ENCODE data around the gene HRH3.

HRH3 gene

DNA sequence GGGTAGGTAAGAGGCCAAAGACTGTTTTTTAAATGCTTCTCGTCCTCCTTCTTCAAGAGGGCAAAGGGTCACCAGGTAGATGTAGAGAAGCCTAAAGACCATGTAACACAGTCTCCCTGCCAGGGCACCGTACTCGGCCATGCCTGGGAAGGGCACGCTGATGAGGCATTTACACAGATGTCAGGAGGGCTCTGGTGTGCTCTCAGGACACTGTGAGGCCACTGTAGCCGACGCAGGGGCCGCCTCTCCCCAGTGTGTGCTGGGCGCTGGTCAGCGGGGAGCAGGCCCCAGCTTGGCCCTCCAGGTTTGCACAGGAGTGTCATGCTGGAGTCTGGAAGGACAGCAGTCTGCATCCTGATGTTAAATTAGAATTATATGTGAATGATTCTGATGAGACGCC lies 44.4 kb downstream of the HRH3 start:
- no peaks in the 10 kb centered on the region for H3K9me3 ChIP-seq (ENCODE audit: insufficient read depth, low read length)
- H3K79me2 ChIP-seq (ENCODE audit: insufficient read depth, low read length) = no peaks in the 10 kb centered on the region
- no peaks in the 10 kb centered on the region for H3K9me2 ChIP-seq (replicated peaks; ENCODE audit: insufficient read depth, low read length)
- no peak overlapping the region for H3K27ac ChIP-seq (ENCODE audit: low read depth, low read length)
- peaks cover 4% of the 10 kb centered on the region; the same call in 1 of the 2 replicates for H3F3A ChIP-seq (ENCODE audit: insufficient read depth)
- no peak overlapping the region for H3K9ac ChIP-seq (ENCODE audit: low read length)
- no peak overlapping the region for H3K4me2 ChIP-seq (ENCODE audit: low read depth, low read length, poor library complexity, severe bottlenecking)
- no peak overlapping the region for H3K4me3 ChIP-seq (ENCODE audit: insufficient read depth, low read length, poor library complexity, severe bottlenecking)
- no peaks in the 10 kb centered on the region for H3K27me3 ChIP-seq (ENCODE audit: low read length)
- H3K36me3 ChIP-seq (ENCODE audit: low read length) = 0 out of 2 replicates have a peak, but pooled peaks cover 2% of the 10 kb centered on the region
- TF ChIP-seq, protein P1, sequence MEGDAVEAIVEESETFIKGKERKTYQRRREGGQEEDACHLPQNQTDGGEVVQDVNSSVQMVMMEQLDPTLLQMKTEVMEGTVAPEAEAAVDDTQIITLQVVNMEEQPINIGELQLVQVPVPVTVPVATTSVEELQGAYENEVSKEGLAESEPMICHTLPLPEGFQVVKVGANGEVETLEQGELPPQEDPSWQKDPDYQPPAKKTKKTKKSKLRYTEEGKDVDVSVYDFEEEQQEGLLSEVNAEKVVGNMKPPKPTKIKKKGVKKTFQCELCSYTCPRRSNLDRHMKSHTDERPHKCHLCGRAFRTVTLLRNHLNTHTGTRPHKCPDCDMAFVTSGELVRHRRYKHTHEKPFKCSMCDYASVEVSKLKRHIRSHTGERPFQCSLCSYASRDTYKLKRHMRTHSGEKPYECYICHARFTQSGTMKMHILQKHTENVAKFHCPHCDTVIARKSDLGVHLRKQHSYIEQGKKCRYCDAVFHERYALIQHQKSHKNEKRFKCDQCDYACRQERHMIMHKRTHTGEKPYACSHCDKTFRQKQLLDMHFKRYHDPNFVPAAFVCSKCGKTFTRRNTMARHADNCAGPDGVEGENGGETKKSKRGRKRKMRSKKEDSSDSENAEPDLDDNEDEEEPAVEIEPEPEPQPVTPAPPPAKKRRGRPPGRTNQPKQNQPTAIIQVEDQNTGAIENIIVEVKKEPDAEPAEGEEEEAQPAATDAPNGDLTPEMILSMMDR (IDR thresholded peaks at IDR 0.05; ENCODE audit: insufficient read depth, low read length, poor library complexity, severe bottlenecking) = no peak
- TF ChIP-seq EZH2phosphoT487 (conservative IDR thresholded peaks at IDR 0.05; ENCODE audit: low read length) = no peak
- H2AFZ ChIP-seq (ENCODE audit: low read depth, low read length, severe bottlenecking) = no peak overlapping the region
- H4K20me1 ChIP-seq (ENCODE audit: low read depth, low read length) = no peaks in the 10 kb centered on the region

DNA sequence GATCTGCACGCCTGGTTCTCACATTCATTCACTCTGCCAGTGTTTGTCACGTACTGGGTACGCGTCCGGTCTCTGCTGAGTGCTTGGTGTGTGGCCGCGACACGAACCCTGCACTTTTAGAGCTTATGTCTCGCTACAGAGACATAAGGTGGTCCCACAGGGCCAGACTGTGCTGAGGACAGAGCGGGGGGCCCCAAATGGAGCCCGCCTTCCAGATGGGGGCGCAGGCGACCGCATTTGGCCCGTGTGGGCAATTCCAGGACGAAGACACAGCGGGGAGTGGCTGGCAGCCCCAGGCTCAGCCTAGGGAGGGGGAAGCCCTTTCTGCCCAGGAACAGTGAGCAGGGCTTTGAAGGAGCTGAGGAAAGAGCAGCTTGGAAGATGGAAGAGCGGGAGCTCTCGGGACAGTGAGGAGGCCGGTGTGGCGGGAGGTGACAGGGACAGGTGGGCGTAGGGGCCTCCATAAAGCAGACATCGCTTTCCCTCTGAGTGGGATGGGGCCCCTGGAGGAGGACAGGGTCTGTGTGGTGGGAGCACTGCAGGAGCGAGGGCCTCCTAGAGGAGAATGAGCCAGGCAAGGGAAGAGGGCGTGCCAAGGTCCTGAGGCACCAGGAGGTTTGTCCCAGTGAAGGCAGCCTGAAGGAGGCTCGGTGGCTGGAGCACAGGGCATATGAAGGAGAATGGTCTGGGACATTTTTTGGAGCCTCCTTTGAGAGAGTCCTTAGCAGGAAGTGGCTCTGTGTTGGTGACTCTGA lies 45.0 kb downstream of the HRH3 start:
- Histone ChIP-seq H3K9me3 (ENCODE audit: insufficient read depth, low read length) (no peaks in the 10 kb centered on the region), H4K20me1 (ENCODE audit: low read depth, low read length) (no peaks in the 10 kb centered on the region), H3K27ac (ENCODE audit: low read depth, low read length) (no peak overlapping the region), H2AFZ (ENCODE audit: low read depth, low read length, severe bottlenecking) (no peak overlapping the region), H3K9me2 (replicated peaks; ENCODE audit: insufficient read depth, low read length) (no peaks in the 10 kb centered on the region), H3K79me2 (ENCODE audit: insufficient read depth, low read length) (no peaks in the 10 kb centered on the region), H3F3A (ENCODE audit: insufficient read depth) (peaks cover 1% of the 10 kb centered on the region; the same call in 1 of the 2 replicates), H3K9ac (ENCODE audit: low read length) (no peak overlapping the region), H3K4me2 (ENCODE audit: low read depth, low read length, poor library complexity, severe bottlenecking) (no peak overlapping the region), H3K4me3 (ENCODE audit: insufficient read depth, low read length, poor library complexity, severe bottlenecking) (no peak overlapping the region), H3K36me3 (ENCODE audit: low read length) (0 out of 2 replicates have a peak, but pooled peaks cover under 1% of the 10 kb centered on the region), H3K27me3 (ENCODE audit: low read length) (no peaks in the 10 kb centered on the region)
- TF ChIP-seq, protein P1 (IDR thresholded peaks at IDR 0.05; ENCODE audit: insufficient read depth, low read length, poor library complexity, severe bottlenecking) = no peak
- no peak for TF ChIP-seq EZH2phosphoT487 (conservative IDR thresholded peaks at IDR 0.05; ENCODE audit: low read length)

- no peaks in the 10 kb centered on the region for H3F3A ChIP-seq (ENCODE audit: insufficient read depth)
- no peaks in the 10 kb centered on the region for H3K27me3 ChIP-seq (ENCODE audit: low read length)
- H3K79me2 ChIP-seq (ENCODE audit: insufficient read depth, low read length) = no peaks in the 10 kb centered on the region
- no peaks in the 10 kb centered on the region for H3K9me2 ChIP-seq (replicated peaks; ENCODE audit: insufficient read depth, low read length)
- no peaks in the 10 kb centered on the region for H3K36me3 ChIP-seq (ENCODE audit: low read length)
- H3K27ac ChIP-seq (ENCODE audit: low read depth, low read length) = no peak overlapping the region
- H4K20me1 ChIP-seq (ENCODE audit: low read depth, low read length) = no peaks in the 10 kb centered on the region
- H3K4me2 ChIP-seq (ENCODE audit: low read depth, low read length, poor library complexity, severe bottlenecking) = no peak overlapping the region
- no peak overlapping the region for H2AFZ ChIP-seq (ENCODE audit: low read depth, low read length, severe bottlenecking)
- no peaks in the 10 kb centered on the region for H3K9me3 ChIP-seq (ENCODE audit: insufficient read depth, low read length)
- H3K4me3 ChIP-seq (ENCODE audit: insufficient read depth, low read length, poor library complexity, severe bottlenecking) = no peak overlapping the region
- no peak overlapping the region for H3K9ac ChIP-seq (ENCODE audit: low read length)
- no peak for TF ChIP-seq EZH2phosphoT487 (conservative IDR thresholded peaks at IDR 0.05; ENCODE audit: low read length)
- TF ChIP-seq, protein P1 (IDR thresholded peaks at IDR 0.05; ENCODE audit: insufficient read depth, low read length, poor library complexity, severe bottlenecking) = no peak
Measured at GRCh38 chr20:62174021-62174804, 45.9 kb downstream of the HRH3 start.

Data from SU-DHL-6 (cell line).